GM21576 (cell line): ENCODE data around the gene LRIG3.
"Not testable (repeated sequence)": the region's sequence is repeated elsewhere in the genome, so short reads cannot be mapped to it uniquely, and the experiment has no call there.

Source experiments
- ATAC-seq: cut with Tn5 transposase; IDR thresholded peaks from one replicate; pipeline ENCODE4 v1.9.1; 2021; ENCODE audit warnings: mild to moderate bottlenecking, moderate library complexity; ENCODE audit not compliant: unreplicated experiment

The LRIG3 gene

GRCh38 chr12:58870595-58870994 is 49.7 kb downstream of the LRIG3 start:
- ATAC-seq = no peak

GRCh38 chr12:58860788-58861240 is 59.5 kb downstream of the LRIG3 start:
- ATAC-seq = no peak

- no peak for ATAC-seq
Observed at GRCh38 chr12:58860056-58860787, 60.1 kb downstream of the LRIG3 start.

GRCh38 chr12:58858030-58858429 is 62.3 kb downstream of the LRIG3 start:
- no peak for ATAC-seq

DNA sequence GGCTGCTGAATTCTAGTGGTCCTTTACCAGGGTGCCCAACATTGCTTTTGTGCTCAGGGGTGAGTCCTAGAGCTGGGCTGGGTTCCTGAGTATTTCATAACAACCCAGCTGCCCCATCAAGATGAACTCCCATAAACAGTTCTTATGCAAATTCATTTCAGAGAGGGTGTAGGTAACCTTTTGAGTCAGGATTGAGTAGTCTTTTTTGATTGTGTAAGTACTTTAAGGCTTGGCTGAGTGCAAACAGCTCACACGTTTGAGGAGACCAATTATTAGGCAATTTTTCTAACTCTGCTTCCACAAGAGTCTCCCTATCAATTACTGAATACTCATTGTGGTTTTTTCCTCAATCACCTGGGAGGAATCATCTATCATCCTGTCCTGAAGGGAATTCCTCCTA is 63.1 kb downstream of the LRIG3 start:
- not testable (repeated sequence) for ATAC-seq

DNA sequence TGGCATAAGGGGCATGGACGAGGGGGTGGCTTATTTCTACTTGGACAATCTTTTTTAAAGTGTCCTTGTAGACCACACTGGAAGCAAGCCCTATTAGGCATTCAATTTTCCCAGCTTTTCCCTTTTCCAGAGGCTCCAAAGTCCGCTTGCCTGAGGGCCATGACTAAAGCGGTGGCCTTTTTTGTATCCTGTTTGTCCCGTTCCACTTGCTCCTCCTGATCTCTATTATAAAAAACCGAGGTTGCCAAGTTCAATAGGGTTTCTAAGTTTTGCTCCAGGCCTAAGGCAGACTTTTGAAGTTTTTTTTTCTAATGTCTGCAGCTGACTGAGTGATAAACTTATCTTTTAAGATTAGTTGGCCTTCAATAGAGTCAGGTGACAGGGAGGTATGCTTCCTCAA is 64.7 kb downstream of the LRIG3 start:
- ATAC-seq = not testable (repeated sequence)

DNA sequence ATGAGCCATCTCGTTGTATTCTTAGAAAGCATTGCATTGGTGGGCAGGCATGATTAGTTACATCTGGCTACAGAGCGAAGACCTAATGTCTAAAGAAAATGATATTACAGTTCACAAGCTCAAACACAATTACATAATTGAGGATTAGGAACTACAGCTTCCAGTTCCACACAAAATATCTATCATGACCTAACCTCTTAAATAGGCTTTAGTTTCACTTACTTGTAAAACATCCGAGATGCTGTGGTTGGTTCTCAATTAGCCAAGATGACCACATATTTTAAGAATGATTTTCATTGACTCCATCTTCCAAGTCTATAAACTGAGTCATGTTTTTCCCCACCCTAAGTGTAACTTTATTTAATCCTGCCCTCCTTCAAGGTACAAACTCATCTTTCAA is 69.5 kb downstream of the LRIG3 start:
- ATAC-seq = no peak

- ATAC-seq = no peak
Observed at GRCh38 chr12:58847901-58848600, 72.3 kb downstream of the LRIG3 start.

DNA sequence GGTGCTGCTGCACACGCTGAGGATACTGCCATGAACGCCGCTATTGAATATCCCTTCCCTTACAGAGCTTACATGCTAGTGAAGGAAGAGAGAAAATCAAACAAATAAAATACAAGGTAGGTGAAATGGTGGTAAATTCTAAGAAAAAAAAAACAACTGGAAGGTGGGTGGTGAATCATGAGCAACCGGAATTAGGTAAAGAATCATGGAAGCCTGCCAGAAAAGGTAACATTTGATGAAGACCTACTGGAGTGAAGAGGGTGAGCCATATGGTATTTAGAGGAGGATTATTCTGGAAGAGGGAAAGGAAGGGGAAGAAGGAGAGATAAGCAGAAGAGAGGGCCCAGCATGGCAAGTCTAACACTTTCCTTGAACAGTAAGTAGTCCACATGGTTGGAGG is 76.1 kb downstream of the LRIG3 start:
- ATAC-seq = no peak

GRCh38 chr12:58841058-58841798 is 79.1 kb downstream of the LRIG3 start:
- ATAC-seq = no peak

DNA sequence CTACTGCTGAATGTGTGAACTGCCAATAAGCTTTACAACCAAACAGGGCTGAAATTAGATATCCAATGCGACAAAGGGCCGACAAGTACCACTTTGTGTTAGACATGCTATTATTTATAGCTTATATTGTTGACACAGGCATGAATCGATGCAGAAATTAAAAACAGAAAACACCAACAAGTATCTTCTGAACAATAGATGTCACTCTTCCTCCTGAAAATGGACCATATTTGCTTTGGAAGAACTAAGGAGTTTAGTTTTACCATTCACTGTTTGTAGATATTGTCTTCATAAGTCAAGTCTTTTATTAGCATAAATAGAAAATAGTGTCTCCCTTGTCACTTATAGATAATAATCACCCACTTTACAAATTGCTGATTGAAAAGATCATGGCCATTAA is 86.5 kb downstream of the LRIG3 start:
- ATAC-seq = no peak

DNA sequence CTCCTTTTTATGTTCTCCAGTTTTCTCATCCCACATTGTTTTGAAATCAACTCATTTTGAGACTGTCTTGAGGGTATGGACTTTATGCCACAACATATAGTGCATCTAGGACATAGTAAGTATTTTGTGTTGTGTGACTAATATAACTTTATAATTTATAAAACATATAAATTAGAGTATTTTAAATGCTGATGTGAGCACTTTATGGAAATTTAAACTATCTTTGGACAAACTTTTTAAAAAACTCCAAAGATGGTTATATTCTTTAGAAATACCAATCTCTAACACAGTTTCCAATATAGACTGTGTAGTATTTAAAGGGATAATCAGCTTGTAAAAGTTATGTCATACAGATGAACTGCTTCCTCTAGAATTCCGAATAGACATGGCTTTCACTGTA is 87.4 kb downstream of the LRIG3 start:
- ATAC-seq = no peak
